HK-2 (cell line): ENCODE results near the gene MAF.
A peak's percentile ranks its signal among the peaks of the same experiment; 100 is the strongest.

ENCODE experiments used
- DNase-seq: peaks from one replicate; pipeline ENCODE4 v3.0.0-alpha.2; 2018; ENCODE audit not compliant: unreplicated experiment

MAF gene

DNA sequence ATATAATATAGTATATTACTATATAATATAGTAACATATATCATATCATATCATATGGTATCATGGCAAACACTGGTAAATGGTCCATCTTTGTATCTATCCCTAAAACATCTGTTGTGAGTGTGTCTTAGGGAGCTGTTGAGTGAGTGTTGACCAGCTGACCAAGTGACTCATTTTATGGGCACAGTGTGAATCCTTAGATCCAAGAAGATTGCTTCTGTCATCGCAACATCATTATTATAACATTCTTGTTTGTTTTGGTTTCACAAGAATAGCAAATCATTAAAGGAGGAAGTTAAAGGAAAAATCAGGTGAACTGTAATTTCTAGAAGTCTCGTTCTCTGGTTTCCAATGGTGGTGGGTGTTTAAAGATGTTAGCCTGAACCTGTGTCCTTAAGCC lies 11.7 kb upstream of the MAF start:
- DNase-seq, result no peak

DNA sequence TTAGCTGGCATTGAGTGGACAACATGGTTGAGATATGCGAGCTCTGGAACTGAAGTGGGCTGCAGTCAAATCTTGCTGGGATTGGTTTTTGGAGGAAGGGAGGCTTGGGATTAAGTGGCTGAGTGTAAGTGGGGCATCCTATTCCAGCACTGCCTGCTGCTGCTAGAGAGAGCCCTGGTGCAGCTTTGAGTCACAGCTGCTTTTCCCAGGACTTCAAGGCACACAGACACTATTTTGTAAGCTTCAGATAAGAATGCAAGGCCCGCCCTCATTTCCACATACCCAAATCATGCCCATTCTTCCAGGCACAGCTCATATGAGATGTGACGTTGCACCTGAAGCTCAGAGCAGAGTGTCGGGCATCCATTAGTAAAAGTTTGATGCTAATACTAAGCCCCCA lies 10.2 kb upstream of the MAF start:
- DNase-seq, result no peak

DNA sequence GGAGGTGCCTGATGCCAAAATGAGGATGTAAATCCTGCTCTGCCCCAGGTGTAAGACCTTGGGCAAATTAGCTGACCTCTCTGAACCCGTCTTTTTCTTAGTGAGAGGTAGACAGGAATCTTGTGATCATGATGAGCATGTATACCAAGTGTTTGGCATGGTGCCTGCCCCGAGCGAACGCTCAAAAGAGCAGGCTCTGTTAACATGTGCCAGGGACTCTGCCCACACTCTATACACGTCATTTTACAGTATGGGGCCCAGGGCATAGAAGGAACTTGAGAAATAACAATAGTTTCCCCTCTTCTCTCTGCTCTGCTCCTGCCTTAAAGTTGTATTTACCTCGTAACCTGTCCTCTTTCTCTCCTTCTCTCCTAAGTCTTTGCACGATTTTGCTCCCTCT lies 9.3 kb upstream of the MAF start:
- no peak for DNase-seq

DNA sequence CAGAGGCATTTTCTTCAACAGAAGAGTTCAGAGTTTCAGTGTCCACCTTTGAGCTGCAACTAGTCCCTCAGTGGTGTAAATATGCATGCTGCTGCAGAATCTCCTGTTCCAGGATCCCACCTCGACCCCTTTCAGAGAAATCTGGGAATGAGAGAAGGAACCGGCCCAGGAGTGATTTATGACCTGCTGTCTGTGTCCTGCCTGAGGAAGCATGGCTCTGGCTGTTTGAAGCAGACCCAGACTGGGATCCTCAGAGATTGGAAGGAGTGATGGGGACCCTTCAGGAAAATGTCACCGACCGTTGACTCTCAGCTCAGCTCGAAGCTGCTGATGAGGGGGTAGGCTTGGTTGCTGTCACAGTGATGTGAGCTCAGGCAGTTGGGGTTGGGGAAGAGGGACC lies 8.4 kb upstream of the MAF start:
- DNase-seq, result no peak

DNA sequence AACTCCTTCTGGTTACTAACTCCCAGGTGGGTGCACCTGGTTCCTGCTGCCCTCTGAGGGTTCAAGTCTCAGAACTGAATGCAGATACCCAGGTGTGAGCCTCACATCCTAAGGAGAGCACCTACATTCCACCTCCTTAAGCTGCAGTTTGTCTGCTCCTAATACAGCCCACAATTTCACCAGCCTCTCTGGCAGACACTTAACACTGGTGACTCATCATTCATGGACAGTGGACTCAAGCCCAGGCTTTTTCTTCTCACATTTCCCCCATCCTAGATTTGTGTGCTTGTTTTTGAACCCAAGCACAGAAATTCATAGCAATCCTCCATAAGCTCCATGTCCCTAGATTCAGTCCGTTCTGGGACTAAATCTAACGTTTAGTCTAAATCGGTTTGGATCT lies 7.0 kb upstream of the MAF start:
- DNase-seq, result no peak

DNA sequence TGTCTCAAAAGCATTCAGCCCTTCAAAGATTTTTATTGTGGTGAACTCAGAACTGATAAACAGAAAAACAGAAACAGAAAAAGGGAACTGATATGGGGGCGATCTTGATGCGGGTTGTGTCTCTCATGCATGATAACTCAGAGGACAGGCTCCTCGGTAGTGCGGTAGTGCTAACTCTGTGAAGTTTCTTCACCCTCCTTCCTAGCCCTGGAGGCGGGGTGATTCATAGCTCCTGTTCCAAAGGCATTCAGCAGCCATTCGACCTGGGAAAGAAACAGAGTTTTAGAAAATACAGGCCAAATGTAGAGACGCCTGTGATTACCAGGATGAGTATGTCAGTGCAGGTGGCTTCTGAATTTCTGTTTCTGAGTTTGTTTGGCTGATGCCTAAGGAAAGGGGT lies 5.5 kb upstream of the MAF start:
- no peak for DNase-seq

DNA sequence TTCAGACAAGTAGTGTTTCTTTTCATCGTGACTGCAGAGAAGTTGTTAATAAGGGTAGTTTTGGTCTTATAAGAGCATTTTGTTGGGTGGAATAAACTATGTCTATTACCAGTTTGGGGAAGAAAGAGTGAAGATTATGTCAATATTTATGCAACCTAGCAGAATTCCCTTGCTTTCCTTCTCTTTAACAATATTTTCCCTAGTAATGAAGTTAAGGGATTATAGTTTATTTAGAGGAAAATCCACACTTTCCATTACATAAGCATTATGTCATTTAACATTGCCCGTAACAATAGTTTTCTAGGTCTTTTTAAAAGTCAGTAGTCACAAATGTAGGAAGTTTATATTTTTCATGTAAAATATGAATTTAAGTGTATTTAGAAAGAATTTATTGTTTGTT lies 2.5 kb upstream of the MAF start:
- no peak for DNase-seq

DNA sequence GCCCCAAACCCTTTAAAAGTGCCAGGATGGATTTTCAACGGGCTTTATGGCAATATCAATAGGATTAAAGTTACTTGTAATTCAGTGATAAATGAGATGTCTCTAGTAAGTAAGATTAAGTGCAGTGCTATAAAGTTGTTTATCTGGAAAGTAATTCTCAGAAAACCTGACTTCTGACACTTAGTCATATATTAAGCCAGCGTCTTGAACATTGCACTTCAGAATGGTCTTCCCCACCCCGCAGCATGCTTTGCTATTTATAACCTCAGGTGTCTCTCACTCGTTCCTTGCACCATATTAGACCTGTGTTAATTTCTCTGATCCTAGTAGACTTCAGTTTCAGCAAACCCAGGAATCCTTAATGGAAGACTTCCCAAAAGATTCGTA lies 2.1 kb upstream of the MAF start:
- no peak for DNase-seq

DNA sequence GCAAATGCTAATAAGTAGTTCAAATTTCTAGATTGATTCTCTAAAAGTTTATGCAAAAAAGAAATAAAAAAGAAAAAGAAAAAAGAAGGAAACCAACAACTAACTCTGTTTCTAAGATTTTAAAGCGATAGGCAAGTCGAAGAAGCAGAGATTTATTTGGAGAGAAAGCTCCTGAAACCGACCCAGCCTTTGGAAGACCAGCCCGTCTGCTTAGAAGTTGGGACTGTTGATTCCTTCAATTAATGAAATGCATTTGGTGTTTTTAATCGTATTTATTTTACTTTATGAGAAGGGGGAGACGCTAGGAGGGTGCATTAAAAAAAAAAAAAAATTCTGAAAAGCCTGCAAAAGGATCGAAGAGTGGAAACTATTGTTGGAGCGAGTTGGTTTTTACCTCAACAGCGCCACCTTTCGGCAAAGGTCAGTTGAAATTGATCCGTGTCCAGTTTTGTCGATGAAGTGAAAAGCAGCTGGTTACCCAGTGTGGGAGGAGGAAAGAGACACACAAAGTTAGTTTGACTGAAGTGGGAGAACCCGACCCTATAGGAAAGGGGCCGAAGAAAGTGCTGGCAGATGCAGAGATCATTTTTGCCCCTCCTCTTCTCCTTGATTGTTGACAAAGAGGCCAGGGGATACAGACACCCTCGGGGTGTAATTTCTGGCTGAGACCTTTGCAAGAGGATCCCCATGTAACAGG lies 1.5 kb upstream of the MAF start:
- peak; percentile 83 for DNase-seq

DNA sequence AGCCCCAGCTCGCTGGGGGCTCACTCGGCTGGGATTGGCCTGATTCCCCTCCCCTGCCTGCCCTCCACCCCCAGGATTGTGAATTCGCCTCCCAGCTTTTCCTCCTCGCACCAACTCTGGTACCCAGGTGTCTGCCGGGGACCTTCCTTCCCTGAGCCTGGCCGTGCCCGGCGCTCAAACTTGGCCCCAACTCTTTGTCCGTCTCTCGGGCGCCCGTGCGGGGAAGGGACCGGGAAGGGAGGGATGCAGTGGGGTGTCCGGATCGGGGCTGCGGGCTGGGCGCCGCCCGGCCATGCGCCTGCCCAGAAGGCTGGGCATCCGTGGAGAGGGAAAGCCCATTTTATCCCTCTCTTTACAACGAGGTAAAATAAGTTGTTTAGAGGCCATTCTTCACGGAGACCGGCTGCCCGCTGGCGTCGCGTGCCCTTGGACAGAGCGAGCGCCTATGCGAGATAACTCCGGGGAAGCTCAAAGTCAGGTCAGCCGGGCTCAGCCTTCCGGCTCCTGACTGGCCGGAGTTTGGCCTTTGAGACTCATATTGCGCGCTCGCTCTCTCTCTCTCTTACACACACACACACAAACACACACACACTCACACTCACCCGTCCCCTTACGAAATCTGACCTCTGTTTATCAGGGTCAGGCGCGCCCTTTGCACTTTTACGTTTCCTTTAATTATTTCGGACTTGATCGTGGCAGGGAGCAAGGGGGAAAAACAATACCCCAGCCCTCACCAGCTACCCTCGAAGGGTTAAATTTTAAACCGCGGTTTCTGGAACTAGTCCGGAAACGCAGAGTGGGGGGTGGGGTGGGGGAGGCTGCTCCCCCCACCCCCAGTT lies 774 bp upstream of the MAF start:
- peak; percentile 54 for DNase-seq

DNA sequence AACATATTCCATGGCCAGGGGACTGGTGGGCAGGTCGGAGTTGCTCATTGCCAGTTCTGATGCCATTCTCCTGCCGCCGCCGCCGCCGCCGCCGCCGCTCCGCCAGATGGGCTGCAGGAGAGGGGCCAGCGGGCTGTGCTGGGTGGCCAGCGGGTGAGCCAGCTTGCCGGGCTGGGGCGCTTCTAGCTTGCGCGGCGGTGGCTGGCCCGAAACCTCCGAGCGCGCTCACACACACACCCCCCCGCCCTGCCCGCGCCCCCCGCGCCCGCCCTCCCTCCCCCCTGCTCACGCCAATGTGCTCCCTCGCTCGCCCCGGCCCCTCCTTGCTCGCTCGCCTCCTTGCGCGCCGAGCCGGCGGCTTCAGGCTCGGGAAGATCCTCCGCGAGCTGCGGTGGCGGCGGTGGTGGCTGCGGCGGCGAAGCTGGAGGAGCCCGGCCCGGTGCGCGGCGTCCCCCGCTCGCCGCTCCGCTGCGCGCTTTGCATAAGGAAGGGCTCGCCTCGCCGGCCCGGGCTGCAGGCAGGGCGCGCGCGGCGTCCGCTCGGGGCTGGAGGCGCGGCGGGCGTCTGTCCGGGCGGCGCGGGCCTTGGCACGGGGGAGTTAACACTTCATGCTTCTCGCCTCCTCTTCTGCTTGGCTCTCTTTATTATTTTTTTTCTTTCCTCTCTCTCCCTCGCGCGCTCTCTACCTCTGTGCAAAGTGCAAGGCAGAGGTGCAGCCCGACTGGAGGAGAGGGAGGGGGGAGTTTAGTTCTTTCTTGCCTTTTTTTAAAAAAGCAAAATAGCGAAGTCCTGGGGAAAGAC lies 500 bp downstream of the MAF start:
- DNase-seq, result peak; percentile 50

DNA sequence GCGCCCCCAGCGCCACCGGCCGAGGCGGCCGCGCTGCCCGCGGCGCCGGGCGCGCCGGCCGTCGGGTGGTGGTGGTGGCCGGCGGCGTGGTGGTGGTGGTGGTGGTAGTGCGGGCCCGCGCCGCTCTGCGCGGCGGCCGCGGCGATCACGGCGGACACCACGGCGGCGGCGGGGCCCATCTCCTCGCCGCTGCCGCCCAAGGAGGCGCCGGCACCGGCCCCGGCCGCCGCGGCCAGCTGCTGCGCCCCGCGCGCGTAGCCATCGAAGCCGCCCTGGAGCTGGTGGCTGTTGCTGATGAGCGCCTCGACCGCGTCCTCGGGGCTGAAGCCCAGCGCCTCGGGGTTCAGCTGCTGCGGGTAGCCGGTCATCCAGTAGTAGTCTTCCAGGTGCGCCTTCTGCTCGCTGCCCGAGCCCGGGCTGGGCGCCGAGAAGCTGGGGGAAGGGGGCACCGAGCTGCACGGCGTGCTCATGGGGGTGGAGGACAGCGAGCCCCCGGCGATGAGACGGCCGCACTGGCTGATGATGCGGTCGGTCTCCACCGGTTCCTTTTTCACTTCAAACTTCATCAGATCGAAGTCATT lies 1.2 kb downstream of the MAF start:
- peak; percentile 46 for DNase-seq

DNA sequence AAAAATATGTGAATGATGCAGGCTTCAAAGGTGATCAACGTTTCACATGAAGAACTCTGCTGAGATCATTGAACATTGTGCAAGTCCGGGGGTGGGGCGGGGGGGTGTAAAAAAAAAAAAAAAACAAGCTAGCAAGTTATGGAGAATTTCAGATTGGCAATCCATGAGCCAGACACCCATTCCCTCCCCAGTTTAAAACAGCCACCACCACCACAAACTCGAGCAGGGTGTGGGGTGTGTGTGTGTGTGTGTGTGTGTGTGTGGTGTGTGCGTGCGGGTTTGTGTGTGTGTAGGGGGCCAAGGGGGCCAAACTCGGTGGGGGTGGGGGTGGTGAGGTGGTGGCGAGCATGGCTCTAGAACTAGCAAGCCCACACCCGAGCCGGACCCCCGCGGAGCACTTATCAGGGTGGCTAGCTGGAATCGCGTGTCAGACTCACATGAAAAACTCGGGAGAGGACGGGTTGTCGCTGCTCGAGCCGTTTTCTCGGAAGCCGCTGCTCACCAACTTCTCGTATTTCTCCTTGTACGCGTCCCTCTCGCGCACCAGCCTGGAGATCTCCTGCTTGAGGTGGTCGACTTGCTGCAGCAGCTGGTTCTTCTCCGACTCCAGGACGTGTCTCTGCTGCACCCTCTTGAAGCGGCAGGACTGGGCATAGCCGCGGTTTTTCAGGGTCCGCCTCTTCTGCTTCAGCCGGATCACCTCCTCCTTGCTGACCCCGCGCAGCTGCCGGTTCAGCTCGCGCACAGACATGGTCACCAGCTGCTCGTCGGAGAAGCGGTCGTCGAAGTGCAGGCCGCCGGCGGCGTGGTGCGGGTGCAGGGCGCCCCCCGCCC lies 2.0 kb downstream of the MAF start:
- DNase-seq, result peak; percentile 59

DNA sequence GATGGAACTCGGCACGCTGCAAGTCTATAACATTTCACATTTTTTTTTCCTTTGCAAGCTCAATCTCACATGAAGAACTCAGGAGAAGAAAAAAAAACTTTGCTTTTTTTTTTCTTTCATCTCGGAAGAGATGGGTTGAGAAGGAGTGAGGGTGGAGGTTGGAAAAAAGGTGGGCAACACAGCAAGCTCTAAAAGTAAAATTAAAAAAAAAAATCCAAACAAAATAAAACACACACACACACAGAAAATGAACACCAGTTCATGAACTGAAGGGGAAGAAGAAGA lies 2.5 kb downstream of the MAF start:
- no peak for DNase-seq

DNA sequence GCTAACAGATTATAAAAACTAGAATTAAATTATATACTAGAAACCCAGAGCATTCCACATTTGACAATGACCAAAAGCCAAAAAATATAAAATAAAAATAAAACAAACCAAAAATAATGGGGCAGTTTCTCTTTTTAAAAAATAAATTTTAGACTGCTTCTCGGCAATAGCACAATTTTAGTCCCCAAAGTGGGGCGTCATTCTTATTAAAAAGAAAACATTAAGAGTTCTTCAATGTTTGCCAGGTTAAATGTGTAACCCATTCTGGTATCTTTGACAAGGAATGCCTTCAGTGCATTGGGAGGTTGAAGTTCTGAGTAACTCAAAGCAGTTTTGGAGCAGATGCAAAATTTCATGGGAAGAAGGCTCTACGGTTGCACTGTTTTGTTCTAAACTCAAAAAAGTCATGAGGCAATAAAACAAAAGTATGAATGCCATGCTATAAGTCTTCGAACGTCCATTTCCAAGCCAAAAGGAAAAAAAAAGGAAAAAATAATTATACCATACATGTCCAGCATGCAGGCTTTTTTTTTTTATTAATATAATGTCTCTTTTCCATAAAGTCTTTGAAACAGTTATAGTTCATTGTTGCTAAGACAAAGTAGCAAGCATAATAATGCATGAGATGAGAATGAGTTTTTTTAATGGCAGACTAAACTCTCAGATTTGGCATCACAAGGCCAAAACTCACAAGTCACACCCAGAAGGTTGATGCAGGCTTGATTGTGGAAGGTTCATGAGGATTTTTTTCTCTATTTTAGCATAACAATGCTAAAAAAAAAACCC lies 3.1 kb downstream of the MAF start:
- no peak for DNase-seq

DNA sequence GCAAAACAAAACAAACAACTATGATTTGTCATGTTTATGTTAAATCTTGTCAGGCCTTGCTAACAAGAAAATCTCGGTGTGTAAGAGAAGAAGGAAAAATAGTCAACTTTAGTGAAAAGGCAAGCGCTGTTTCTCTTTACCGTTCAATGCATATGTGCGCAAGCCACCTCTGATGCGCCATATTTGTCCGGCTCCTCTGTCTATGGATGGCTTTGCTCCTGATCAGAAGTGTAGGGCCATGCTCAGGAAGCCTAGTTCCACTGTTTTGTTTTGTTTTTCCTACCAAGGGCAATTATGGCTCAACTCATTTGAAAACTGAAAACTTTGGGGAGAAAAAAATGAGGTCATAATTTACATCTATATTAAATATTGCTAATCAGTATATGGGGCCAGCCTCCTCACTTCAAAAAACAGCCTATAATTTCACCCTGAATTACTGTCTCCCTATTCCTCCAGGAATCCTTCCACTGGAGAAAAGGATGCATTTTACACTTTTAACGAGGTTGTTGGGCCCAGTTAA lies 4.5 kb downstream of the MAF start:
- DNase-seq, result no peak

DNA sequence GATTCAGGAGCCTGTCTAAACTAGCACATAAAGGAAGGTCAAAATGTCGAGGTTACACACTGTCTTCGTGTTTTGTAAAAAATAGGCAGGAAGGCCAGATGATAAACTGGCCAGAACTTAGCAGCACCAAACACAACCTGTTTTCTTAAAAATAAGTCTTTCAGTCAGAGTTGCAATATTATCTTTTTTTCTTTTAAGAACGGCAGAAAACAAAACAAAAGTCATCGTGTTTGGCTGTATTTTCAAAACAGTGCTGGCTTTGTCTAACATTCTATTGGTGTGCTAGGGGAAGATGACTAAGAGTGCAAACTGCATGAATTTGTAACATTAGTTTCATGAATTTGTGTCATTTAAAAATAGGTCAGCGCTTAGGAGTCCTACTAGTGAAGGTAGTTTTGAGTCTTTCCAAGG lies 5.3 kb downstream of the MAF start:
- no peak for DNase-seq

DNA sequence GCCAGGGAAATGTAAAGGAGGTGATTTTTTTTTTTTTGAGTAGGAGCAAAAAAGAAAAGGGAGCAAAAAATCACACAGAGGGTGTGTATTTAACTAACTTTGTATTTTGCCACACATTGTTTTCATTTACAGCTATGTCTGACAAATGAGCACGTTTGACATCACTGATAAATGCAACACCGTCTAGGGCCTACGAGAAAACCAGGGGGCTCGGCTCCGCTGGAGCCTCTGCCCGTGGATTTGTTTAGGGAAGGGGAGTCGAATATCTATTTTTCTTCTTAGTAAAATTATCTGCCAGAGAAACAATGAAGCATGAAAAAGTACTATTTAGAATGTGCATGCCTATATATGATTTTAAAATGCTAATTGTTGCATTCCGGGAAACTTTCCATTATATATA lies 6.8 kb downstream of the MAF start:
- no peak for DNase-seq

DNA sequence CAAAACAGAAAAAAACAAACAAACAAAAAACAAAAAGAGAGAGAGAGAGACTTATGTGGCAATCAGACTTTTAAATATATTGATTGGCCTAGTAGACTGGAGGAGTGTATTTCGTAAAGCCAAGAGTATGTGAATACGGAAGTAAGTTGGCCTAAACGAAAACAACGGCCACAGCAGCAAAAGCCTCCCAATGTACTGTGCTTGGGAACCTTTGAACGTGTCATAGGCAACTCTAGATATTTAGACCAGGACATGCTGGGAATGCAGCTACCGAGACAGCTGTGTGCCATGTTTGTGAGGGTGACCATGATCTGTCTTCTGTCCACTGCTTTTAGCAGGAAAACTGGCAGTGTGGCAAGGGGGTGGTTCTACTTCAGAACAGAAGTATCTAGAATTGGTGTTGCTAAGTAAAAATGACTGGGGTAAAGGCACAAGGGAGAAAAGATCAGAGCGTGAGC lies 7.4 kb downstream of the MAF start:
- DNase-seq, result no peak

DNA sequence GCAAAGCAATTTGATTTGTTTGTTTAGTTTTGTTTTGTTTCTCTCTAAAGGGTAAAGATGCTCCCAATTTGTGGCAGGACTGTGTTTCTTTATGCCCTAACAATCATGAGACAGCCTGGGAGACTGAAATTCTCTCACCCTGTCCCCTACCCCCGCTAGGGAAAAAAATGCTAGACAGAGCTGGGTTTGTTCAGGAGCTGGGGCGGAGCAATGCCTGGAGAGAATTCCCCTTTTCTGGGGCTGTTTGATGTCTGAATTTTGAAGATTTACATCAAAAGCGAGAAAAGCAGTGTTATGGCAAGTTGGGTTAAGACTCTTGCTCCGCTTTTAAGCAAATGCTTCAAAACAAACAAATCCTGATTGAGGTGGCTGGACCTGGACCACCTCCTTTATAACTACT lies 8.4 kb downstream of the MAF start:
- DNase-seq, result no peak
